OCI-LY3 (cell line): Measurements from ENCODE around the gene APLF.

Experiments
- H2AFZ ChIP-seq: fragments of 200-600, 300-600 bp; shearing (Covaris generic); 2 replicates; pipeline ENCODE4 v1.6.0; 2014; ENCODE audit warnings: antibody characterized with exemption, low read depth, low read length
- H3K27ac ChIP-seq: fragments of 200-600, 300-600 bp; sonication (generic); 2 replicates; pipeline ENCODE4 v1.5.1; 2014; ENCODE audit warnings: mild to moderate bottlenecking, low read length, moderate library complexity, mixed read lengths
- H3K27me3 ChIP-seq: fragments of 200-600, 300-600 bp; sonication (generic); 2 replicates; pipeline ENCODE4 v1.6.1; 2014; ENCODE audit warnings: low read depth, low read length, mixed read lengths
- H3K36me3 ChIP-seq: fragments of 200-600, 300-600 bp; sonication (generic); replicated peaks from 2 replicates; pipeline ENCODE3; 2014; ENCODE audit warnings: low read depth, low read length, mixed read lengths
- H3K4me1 ChIP-seq: fragments of 300-600, 200-600 bp; sonication (generic); 2 replicates; pipeline ENCODE4 v1.6.1; 2014; ENCODE audit warnings: low read length, mixed read lengths
- H3K4me2 ChIP-seq: fragments of 200-600, 300-600 bp; sonication (generic); 2 replicates; pipeline ENCODE4 v1.6.1; 2014; ENCODE audit warnings: low read length, mixed read lengths
- H3K4me3 ChIP-seq: fragments of 300-600, 200-600 bp; sonication (generic); 2 replicates; pipeline ENCODE4 v1.5.1; 2014; ENCODE audit warnings: antibody characterized with exemption, mild to moderate bottlenecking, low read length, moderate library complexity
- H3K79me2 ChIP-seq: fragments of 300-600, 200-600 bp; shearing (Covaris generic); 2 replicates; pipeline ENCODE4 v1.6.1; 2014; ENCODE audit warnings: mild to moderate bottlenecking, low read length, mixed read lengths
- H3K9ac ChIP-seq: fragments of 300-600, 200-600 bp; shearing (Covaris generic); 2 replicates; pipeline ENCODE4 v1.6.0; 2014; ENCODE audit warnings: mild to moderate bottlenecking, low read length, moderate library complexity
- H3K9me3 ChIP-seq: fragments of 200-600, 300-600 bp; shearing (Covaris generic); 2 replicates; pipeline ENCODE4 v1.6.1; 2014; ENCODE audit warnings: low read length, mixed read lengths; ENCODE audit not compliant: insufficient read depth
- H4K20me1 ChIP-seq: fragments of 200-600, 300-600 bp; sonication (generic); 2 replicates; pipeline ENCODE4 v1.6.1; 2016; ENCODE audit warnings: low read length, mixed read lengths; ENCODE audit not compliant: insufficient read depth
- EZH2phosphoT487 ChIP-seq: fragments of 200-600 bp; shearing (Covaris generic); IDR thresholded peaks from 2 replicates; pipeline ENCODE4 v1.6.1; 2018; ENCODE audit warnings: antibody characterized with exemption, mixed run types, low read depth
- TF ChIP-seq, protein P1 (sequence below): fragments of 200-600, 300-600 bp; sonication (generic); IDR thresholded peaks from 2 replicates; pipeline ENCODE4 v1.5.1; 2014; ENCODE audit warnings: antibody characterized with exemption, low read length, low read depth

APLF gene

GRCh38 chr2:68466361-68466777 lies 1.0 kb upstream of the APLF start:
- Histone ChIP-seq H3K4me3 (peak overlapping the region; percentile 92), H4K20me1 (no peaks in the 10 kb centered on the region), H3K9me3 (no peaks in the 10 kb centered on the region), H3K79me2 (peaks cover 44% of the 10 kb centered on the region), H3K9ac (peak overlapping the region; percentile 77), H3K4me1 (peaks cover 22% of the 10 kb centered on the region), H3K36me3 (peaks cover 5% of the 10 kb centered on the region), H3K4me2 (peak overlapping the region; percentile 88), H3K27me3 (no peaks in the 10 kb centered on the region), H3K27ac (peak overlapping the region; percentile 36; the same call in 1 of the 2 replicates), H2AFZ (peak overlapping the region; percentile 62; the same call in 1 of the 2 replicates)
- TF ChIP-seq, protein P1, sequence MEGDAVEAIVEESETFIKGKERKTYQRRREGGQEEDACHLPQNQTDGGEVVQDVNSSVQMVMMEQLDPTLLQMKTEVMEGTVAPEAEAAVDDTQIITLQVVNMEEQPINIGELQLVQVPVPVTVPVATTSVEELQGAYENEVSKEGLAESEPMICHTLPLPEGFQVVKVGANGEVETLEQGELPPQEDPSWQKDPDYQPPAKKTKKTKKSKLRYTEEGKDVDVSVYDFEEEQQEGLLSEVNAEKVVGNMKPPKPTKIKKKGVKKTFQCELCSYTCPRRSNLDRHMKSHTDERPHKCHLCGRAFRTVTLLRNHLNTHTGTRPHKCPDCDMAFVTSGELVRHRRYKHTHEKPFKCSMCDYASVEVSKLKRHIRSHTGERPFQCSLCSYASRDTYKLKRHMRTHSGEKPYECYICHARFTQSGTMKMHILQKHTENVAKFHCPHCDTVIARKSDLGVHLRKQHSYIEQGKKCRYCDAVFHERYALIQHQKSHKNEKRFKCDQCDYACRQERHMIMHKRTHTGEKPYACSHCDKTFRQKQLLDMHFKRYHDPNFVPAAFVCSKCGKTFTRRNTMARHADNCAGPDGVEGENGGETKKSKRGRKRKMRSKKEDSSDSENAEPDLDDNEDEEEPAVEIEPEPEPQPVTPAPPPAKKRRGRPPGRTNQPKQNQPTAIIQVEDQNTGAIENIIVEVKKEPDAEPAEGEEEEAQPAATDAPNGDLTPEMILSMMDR, result no peak

GRCh38 chr2:68466778-68467076 lies 658 bp upstream of the APLF start:
- Histone ChIP-seq H3K9ac (peak overlapping the region; percentile 77), H2AFZ (peak overlapping the region; percentile 62; the same call in 1 of the 2 replicates), H3K27ac (peak overlapping the region; percentile 36), H3K4me2 (peak overlapping the region; percentile 88), H3K79me2 (peaks cover 46% of the 10 kb centered on the region), H3K4me3 (peak overlapping the region; percentile 92), H3K36me3 (peaks cover 5% of the 10 kb centered on the region), H3K27me3 (no peaks in the 10 kb centered on the region), H3K9me3 (no peaks in the 10 kb centered on the region), H4K20me1 (no peaks in the 10 kb centered on the region), H3K4me1 (peaks cover 22% of the 10 kb centered on the region)
- TF ChIP-seq EZH2phosphoT487, result no peak
- TF ChIP-seq, protein P1, result no peak

- Histone ChIP-seq H3K4me2 (peak overlapping the region; percentile 82), H3K9me3 (no peaks in the 10 kb centered on the region), H3K27me3 (no peaks in the 10 kb centered on the region), H4K20me1 (no peaks in the 10 kb centered on the region), H3K4me3 (peak overlapping the region; percentile 89), H3K36me3 (peaks cover 5% of the 10 kb centered on the region), H3K27ac (no peak overlapping the region), H3K79me2 (peaks cover 55% of the 10 kb centered on the region), H3K4me1 (peaks cover 19% of the 10 kb centered on the region), H2AFZ (no peak overlapping the region), H3K9ac (no peak overlapping the region)
- TF ChIP-seq, protein P1, result no peak
- TF ChIP-seq EZH2phosphoT487, result no peak
Measured at GRCh38 chr2:68468801-68469200, 1.4 kb downstream of the APLF start.

DNA sequence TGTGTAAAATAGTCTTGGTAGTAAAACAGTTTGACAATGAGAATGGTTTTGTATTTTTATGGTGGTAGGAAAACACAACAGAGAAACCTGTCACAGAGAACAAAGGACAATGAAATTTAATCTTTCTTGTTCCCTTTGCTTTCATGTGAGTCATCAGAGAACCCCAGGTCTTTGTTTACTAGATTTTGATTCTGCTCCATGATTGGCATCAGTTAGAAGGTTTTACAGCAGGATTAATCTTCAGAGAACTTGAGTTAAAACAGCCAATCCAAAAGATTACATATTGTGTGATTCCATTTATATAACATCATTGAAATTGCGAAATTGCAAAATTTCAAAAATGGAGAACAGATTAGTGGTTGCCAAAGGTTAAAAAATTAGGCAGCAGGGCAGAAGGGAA lies 2.5 kb downstream of the APLF start:
- Histone ChIP-seq H3K4me1 (peaks cover 19% of the 10 kb centered on the region), H3K9ac (no peak overlapping the region)

More for the DNA sequence above, 2.5 kb downstream of the APLF start:
- H3K27me3 ChIP-seq, result no peaks in the 10 kb centered on the region
- no peak overlapping the region for H3K4me2 ChIP-seq
- no peaks in the 10 kb centered on the region for H3K9me3 ChIP-seq
- no peaks in the 10 kb centered on the region for H4K20me1 ChIP-seq
- H3K27ac ChIP-seq, result no peak overlapping the region
- no peaks in the 10 kb centered on the region for H3K36me3 ChIP-seq
- H3K79me2 ChIP-seq, result peaks cover 63% of the 10 kb centered on the region
- TF ChIP-seq EZH2phosphoT487, result no peak
- TF ChIP-seq, protein P1, result no peak
- no peak overlapping the region for H2AFZ ChIP-seq
- H3K4me3 ChIP-seq, result no peak overlapping the region
